Endothelial cell (in vitro differentiated cells): ENCODE data around the gene USP38. TPM values are rescaled to one million over a fixed set of nuclear protein-coding genes. Genes with fewer than 3 reads are reported as not detected.

Experiments used
- DNase-seq: peaks from one replicate; pipeline ENCODE4 v3.0.0; 2021; ENCODE audit warnings: low spot score
- H3K27ac Mint-ChIP-seq: one replicate; pipeline ENCODE4 v1.8.0; 2021; ENCODE audit warnings: mixed read lengths, inconsistent platforms; ENCODE audit not compliant: unreplicated experiment
- H3K27me3 Mint-ChIP-seq: one replicate; pipeline ENCODE4 v1.8.0; 2021; ENCODE audit warnings: mild to moderate bottlenecking, moderate library complexity, mixed read lengths, inconsistent platforms; ENCODE audit not compliant: unreplicated experiment
- H3K36me3 Mint-ChIP-seq: one replicate; pipeline ENCODE4 v1.8.0; 2021; ENCODE audit warnings: mild to moderate bottlenecking, low read depth, mixed read lengths, inconsistent platforms; ENCODE audit not compliant: unreplicated experiment
- H3K4me1 Mint-ChIP-seq: one replicate; pipeline ENCODE4 v1.8.0; 2021; ENCODE audit warnings: mild to moderate bottlenecking, mixed read lengths, inconsistent platforms; ENCODE audit not compliant: unreplicated experiment
- H3K4me3 Mint-ChIP-seq: one replicate; pipeline ENCODE4 v1.8.0; 2021; ENCODE audit warnings: mild to moderate bottlenecking, mixed read lengths, inconsistent platforms; ENCODE audit not compliant: unreplicated experiment
- H3K9me3 Mint-ChIP-seq: one replicate; pipeline ENCODE4 v1.8.0; 2021; ENCODE audit warnings: mixed read lengths, inconsistent platforms; ENCODE audit not compliant: unreplicated experiment
- total RNA-seq: library from RNA; stranded (reverse); fragmentation: NEBNext Ultra II Directional; extraction: Animal tissue kit (Norgen Biotek cat#: 25700); gene quantifications from one replicate; pipeline ENCODE4 v1.2.1, GENCODE V29; 2021; ENCODE audit not compliant: unreplicated experiment
- TF ChIP-seq, protein P1 (sequence below): fragments of 200-600 bp; sonication (generic); IDR thresholded peaks from one replicate; pipeline ENCODE4 v1.5.0; 2021; ENCODE audit warnings: antibody characterized with exemption; ENCODE audit not compliant: unreplicated experiment

The USP38 gene
- total RNA-seq, 1 donor from 2014 or later, result 19.4 TPM

DNA sequence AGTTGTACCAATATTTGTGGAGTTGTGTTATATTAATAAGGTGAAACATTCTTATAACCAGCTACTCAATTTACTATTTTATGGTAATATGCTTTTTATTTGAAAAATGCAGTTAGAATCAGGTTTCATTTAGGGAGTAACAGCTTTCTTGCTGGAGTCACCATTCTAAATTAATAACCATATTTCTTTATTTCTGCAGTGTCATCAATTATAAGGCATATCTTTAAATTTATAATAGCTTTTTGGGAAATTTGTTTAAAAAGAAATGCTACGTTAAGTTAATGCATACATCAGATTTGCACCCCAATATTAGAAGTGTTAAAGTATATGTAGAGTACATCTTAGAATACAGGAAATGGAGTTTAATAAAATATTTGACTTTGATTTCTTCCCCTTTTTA, 18.9 kb downstream of the USP38 start:
- no peak for DNase-seq
- Mint-ChIP-seq H3K36me3 (peaks cover 11% of the 10 kb centered on the region), H3K27me3 (no peaks in the 10 kb centered on the region), H3K9me3 (no peaks in the 10 kb centered on the region), H3K4me1 (no peaks in the 10 kb centered on the region), H3K4me3 (no peak overlapping the region), H3K27ac (no peak overlapping the region)
- TF ChIP-seq, protein P1, sequence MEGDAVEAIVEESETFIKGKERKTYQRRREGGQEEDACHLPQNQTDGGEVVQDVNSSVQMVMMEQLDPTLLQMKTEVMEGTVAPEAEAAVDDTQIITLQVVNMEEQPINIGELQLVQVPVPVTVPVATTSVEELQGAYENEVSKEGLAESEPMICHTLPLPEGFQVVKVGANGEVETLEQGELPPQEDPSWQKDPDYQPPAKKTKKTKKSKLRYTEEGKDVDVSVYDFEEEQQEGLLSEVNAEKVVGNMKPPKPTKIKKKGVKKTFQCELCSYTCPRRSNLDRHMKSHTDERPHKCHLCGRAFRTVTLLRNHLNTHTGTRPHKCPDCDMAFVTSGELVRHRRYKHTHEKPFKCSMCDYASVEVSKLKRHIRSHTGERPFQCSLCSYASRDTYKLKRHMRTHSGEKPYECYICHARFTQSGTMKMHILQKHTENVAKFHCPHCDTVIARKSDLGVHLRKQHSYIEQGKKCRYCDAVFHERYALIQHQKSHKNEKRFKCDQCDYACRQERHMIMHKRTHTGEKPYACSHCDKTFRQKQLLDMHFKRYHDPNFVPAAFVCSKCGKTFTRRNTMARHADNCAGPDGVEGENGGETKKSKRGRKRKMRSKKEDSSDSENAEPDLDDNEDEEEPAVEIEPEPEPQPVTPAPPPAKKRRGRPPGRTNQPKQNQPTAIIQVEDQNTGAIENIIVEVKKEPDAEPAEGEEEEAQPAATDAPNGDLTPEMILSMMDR, result no peak

DNA sequence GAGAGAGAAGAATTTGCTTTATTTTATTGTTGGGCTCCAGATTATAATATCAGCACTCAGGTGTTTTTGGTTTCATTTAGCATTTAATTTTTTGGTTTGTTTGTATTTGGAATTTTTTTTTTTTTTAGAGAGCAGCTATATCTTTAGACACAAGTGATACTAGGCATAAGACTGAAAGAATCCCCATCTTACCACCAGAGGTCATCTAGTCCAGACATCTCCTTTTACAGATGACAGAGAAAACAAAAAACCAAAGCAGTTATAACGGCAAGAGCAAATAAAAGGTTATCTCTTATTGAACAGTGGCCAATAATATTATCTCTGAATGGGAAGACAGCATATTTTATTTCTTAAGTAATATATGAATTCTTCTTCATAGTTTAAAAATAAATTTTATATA, 22.8 kb downstream of the USP38 start:
- Mint-ChIP-seq H3K4me1 (no peaks in the 10 kb centered on the region), H3K27me3 (no peaks in the 10 kb centered on the region), H3K9me3 (no peaks in the 10 kb centered on the region), H3K36me3 (peaks cover 8% of the 10 kb centered on the region), H3K27ac (no peak overlapping the region), H3K4me3 (no peak overlapping the region)
- DNase-seq, result no peak
- TF ChIP-seq, protein P1, result no peak

DNA sequence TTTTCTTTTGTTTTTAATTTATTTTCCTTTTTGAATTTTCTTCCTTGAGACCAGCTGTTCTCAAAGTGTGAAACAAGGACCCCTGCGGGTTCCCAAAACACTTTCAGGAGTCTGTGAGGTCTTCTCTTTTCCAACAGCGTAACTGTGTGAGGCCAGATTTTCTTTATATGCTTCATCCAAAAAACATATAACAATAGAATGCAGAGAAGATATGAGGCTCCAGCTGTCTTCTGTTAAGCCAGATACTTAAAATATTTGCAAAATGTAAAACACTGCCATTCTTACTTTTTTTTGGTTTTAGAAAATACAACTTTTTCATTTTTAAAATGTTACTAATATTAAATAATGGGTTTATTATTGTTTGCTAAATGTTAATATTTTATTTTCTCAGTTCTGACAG, 27.8 kb downstream of the USP38 start:
- H3K27me3 Mint-ChIP-seq, result no peaks in the 10 kb centered on the region
- H3K27ac Mint-ChIP-seq, result no peak overlapping the region
- TF ChIP-seq, protein P1, result no peak
- H3K4me1 Mint-ChIP-seq, result no peaks in the 10 kb centered on the region
- DNase-seq, result no peak
- H3K4me3 Mint-ChIP-seq, result no peak overlapping the region
- H3K9me3 Mint-ChIP-seq, result no peaks in the 10 kb centered on the region
- H3K36me3 Mint-ChIP-seq, result peaks cover 3% of the 10 kb centered on the region

DNA sequence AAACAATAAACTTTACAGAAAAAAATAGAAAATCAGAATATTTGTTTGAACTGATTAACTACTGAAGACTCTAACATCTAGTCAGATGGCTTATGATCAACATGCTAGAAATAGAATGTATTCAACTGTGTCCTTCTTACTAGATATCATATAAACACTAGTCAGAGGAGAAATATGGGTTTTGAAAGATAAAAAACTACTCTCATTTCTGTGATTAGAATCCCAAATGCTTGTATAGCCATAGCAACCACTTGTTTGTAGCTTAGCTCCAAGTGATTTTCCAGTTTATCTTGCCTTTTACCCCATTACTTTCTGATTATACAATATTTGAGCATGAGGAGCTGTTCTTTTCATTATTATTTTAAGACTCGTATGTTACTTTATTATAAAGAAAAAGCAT, 31.2 kb downstream of the USP38 start:
- no peak for DNase-seq
- no peak overlapping the region for H3K4me3 Mint-ChIP-seq
- H3K36me3 Mint-ChIP-seq, result peaks cover 3% of the 10 kb centered on the region
- H3K9me3 Mint-ChIP-seq, result no peaks in the 10 kb centered on the region
- H3K27ac Mint-ChIP-seq, result no peak overlapping the region
- no peaks in the 10 kb centered on the region for H3K27me3 Mint-ChIP-seq
- no peaks in the 10 kb centered on the region for H3K4me1 Mint-ChIP-seq
- TF ChIP-seq, protein P1, result no peak

DNA sequence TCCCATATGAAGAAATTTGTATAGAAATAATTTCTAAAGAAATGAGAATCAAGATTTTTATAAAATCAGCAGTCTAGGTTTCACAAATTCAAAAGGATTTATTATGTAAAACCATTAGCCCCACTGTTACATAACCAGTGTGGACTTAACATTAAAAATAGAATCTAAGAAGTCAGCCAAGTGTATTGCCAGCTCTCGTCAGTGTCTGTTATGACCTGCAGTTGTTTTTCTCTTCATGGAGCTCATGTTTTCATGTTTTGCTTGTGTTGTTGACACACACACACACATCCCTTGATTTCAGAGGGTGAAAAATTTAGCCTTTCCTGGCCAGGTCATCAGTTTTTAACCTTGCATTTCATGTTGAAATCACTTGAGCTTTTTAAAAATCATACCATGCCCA, 39.5 kb downstream of the USP38 start:
- Mint-ChIP-seq H3K4me3 (no peak overlapping the region), H3K4me1 (no peaks in the 10 kb centered on the region), H3K36me3 (no peaks in the 10 kb centered on the region), H3K27ac (no peak overlapping the region), H3K27me3 (no peaks in the 10 kb centered on the region), H3K9me3 (no peaks in the 10 kb centered on the region)
- TF ChIP-seq, protein P1, result no peak
- DNase-seq, result no peak
